ENCODE data around the gene PPP2R5A.

DNA sequence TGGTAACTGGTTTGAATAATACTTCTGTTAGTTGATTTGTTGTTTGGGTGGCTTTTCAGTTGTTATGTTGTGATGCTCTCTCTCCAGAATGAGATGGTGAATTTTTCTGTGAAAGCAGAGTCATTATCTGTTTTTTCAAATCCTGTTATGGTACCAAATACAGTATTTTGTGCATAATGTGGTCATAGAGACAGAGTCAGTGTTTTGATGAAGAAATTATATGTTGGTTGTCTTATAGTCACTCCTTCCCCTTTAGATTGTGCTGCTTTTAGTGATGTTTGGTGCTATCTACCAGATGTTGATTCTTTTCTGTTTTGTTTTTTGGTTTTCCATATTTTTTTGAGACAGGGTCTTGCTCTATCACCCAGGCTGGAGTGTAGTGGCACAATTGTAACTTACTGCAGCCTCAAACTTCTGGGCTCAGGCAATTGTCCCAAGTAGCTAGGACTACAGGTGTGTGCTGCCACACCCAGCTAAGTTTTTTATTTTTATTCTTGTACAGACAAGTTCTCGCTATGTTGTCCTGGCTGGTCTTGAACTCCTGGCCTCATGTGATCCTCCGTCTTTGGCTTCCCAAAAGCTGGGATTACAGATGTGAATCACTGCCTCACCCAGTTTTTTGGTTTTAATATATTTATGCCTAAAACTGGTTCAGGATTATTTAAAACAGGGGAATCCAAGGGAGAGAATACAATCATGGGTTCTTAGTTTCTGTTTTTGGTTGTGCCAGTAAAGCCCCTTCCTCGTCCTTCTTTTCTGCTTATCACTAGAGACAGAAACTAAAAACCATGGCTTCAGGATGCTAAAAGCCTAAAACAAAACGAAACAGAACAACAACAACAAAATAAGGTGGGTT is 7.3 kb downstream of the PPP2R5A start:
- TF ChIP-seq CTCF (IDR thresholded peaks at IDR 0.05; ENCODE audit: insufficient read depth, low read length, poor library complexity, severe bottlenecking) (no peak), EZH2phosphoT487 (conservative IDR thresholded peaks at IDR 0.05; ENCODE audit: low read length) (no peak)

All from SU-DHL-6 (cell line).